Measurements from ENCODE around the gene DNAH12. TPM values are rescaled to one million over a fixed set of nuclear protein-coding genes. Genes with fewer than 3 reads are reported as not detected.
"Not testable (repeated sequence)": the region's sequence is repeated elsewhere in the genome, so short reads cannot be mapped to it uniquely, and the experiment has no call there.

DNAH12 gene
- total and polyA plus RNA-seq, 4 donors = 2.8 to 7.8 (median 6.0) TPM

GRCh38 chr3:57339071-57339642 is 205.0 kb downstream of the DNAH12 start:
- H3K27ac ChIP-seq (ENCODE audit: low read depth, low read length); H3K4me1 ChIP-seq (ENCODE audit: control insufficient read depth, insufficient read depth, low read length); H3K36me3 ChIP-seq (ENCODE audit: control insufficient read depth, insufficient read depth, low read length); DNase-seq (ENCODE audit: low read depth in 4 of 6, low spot score in 6 of 6); H3K4me3 ChIP-seq (ENCODE audit: low read depth, low read length); H3K27me3 ChIP-seq (ENCODE audit: control insufficient read depth, insufficient read depth, low read length); H3K9me3 ChIP-seq (ENCODE audit: control insufficient read depth, insufficient read depth, low read length): not testable (repeated sequence)
- WGBS (ENCODE audit: insufficient coverage) = no CpG with 5 or more reads among the region's 7 CpGs

GRCh38 chr3:57338272-57339070 is 205.7 kb downstream of the DNAH12 start:
- H3K36me3 ChIP-seq (ENCODE audit: control insufficient read depth, insufficient read depth, low read length); DNase-seq (ENCODE audit: low read depth in 4 of 6, low spot score in 6 of 6); H3K27ac ChIP-seq (ENCODE audit: low read depth, low read length); H3K9me3 ChIP-seq (ENCODE audit: control insufficient read depth, insufficient read depth, low read length); H3K4me3 ChIP-seq (ENCODE audit: low read depth, low read length); H3K27me3 ChIP-seq (ENCODE audit: control insufficient read depth, insufficient read depth, low read length); H3K4me1 ChIP-seq (ENCODE audit: control insufficient read depth, insufficient read depth, low read length): not testable (repeated sequence)
- WGBS (ENCODE audit: insufficient coverage) = 99% methylated on average over 36 of the region's 40 CpGs

GRCh38 chr3:57335283-57335938 is 208.7 kb downstream of the DNAH12 start:
- Histone ChIP-seq H3K9me3 (ENCODE audit: control insufficient read depth, insufficient read depth, low read length) (no peaks in the 10 kb centered on the region), H3K4me1 (ENCODE audit: control insufficient read depth, insufficient read depth, low read length) (no peaks in the 10 kb centered on the region), H3K4me3 (ENCODE audit: low read depth, low read length) (no peak overlapping the region), H3K27me3 (ENCODE audit: control insufficient read depth, insufficient read depth, low read length) (no peaks in the 10 kb centered on the region), H3K27ac (ENCODE audit: low read depth, low read length) (no peak overlapping the region), H3K36me3 (ENCODE audit: control insufficient read depth, insufficient read depth, low read length) (no peaks in the 10 kb centered on the region)
- no peak for DNase-seq (ENCODE audit: low read depth in 4 of 6, low spot score in 6 of 6)
- no CpG with 5 or more reads among the region's 5 CpGs for WGBS (ENCODE audit: insufficient coverage)

GRCh38 chr3:57331078-57331610 is 213.0 kb downstream of the DNAH12 start:
- no CpG with 5 or more reads among the region's 3 CpGs for WGBS (ENCODE audit: insufficient coverage)
- no peaks in the 10 kb centered on the region for H3K27me3 ChIP-seq (ENCODE audit: control insufficient read depth, insufficient read depth, low read length)

GRCh38 chr3:57326498-57326897 is 217.6 kb downstream of the DNAH12 start:
- not testable (repeated sequence) for H3K27ac ChIP-seq (ENCODE audit: low read depth, low read length); H3K9me3 ChIP-seq (ENCODE audit: control insufficient read depth, insufficient read depth, low read length); H3K4me3 ChIP-seq (ENCODE audit: low read depth, low read length); H3K27me3 ChIP-seq (ENCODE audit: control insufficient read depth, insufficient read depth, low read length); H3K4me1 ChIP-seq (ENCODE audit: control insufficient read depth, insufficient read depth, low read length); H3K36me3 ChIP-seq (ENCODE audit: control insufficient read depth, insufficient read depth, low read length); DNase-seq (ENCODE audit: low read depth in 4 of 6, low spot score in 6 of 6)
- WGBS (ENCODE audit: insufficient coverage) = no CpG with 5 or more reads among the region's 1 CpG

More at GRCh38 chr3:57331078-57331610, 213.0 kb downstream of the DNAH12 start:
- peak in 1 of 6 donors; percentile 23 for DNase-seq (ENCODE audit: low read depth in 4 of 6, low spot score in 6 of 6)
- H3K9me3 ChIP-seq (ENCODE audit: control insufficient read depth, insufficient read depth, low read length) = no peaks in the 10 kb centered on the region
- no peak overlapping the region for H3K27ac ChIP-seq (ENCODE audit: low read depth, low read length)
- no peak overlapping the region for H3K4me3 ChIP-seq (ENCODE audit: low read depth, low read length)
- H3K36me3 ChIP-seq (ENCODE audit: control insufficient read depth, insufficient read depth, low read length) = no peaks in the 10 kb centered on the region
- H3K4me1 ChIP-seq (ENCODE audit: control insufficient read depth, insufficient read depth, low read length) = no peaks in the 10 kb centered on the region

- no peak overlapping the region for H3K27ac ChIP-seq (ENCODE audit: low read depth, low read length)
- DNase-seq (ENCODE audit: low read depth in 4 of 6, low spot score in 6 of 6) = no peak
- WGBS (ENCODE audit: insufficient coverage) = no CpG with 5 or more reads among the region's 3 CpGs
Measured at GRCh38 chr3:57314204-57314603, 229.9 kb downstream of the DNAH12 start.

GRCh38 chr3:57309769-57310360 is 234.3 kb downstream of the DNAH12 start:
- no peak overlapping the region for H3K4me3 ChIP-seq (ENCODE audit: low read depth, low read length)
- WGBS (ENCODE audit: insufficient coverage) = 100% methylated on average over 1 of the region's 3 CpGs
- no peak for DNase-seq (ENCODE audit: low read depth in 4 of 6, low spot score in 6 of 6)

More at GRCh38 chr3:57314204-57314603, 229.9 kb downstream of the DNAH12 start:
- H3K9me3 ChIP-seq (ENCODE audit: control insufficient read depth, insufficient read depth, low read length) = peaks cover 2% of the 10 kb centered on the region
- H3K4me1 ChIP-seq (ENCODE audit: control insufficient read depth, insufficient read depth, low read length) = no peaks in the 10 kb centered on the region
- H3K27me3 ChIP-seq (ENCODE audit: control insufficient read depth, insufficient read depth, low read length) = no peaks in the 10 kb centered on the region
- H3K4me3 ChIP-seq (ENCODE audit: low read depth, low read length) = no peak overlapping the region
- H3K36me3 ChIP-seq (ENCODE audit: control insufficient read depth, insufficient read depth, low read length) = no peaks in the 10 kb centered on the region

GRCh38 chr3:57303520-57303919 is 240.6 kb downstream of the DNAH12 start:
- not testable (repeated sequence) for H3K9me3 ChIP-seq (ENCODE audit: control insufficient read depth, insufficient read depth, low read length); H3K4me1 ChIP-seq (ENCODE audit: control insufficient read depth, insufficient read depth, low read length); H3K27ac ChIP-seq (ENCODE audit: low read depth, low read length); H3K36me3 ChIP-seq (ENCODE audit: control insufficient read depth, insufficient read depth, low read length); DNase-seq (ENCODE audit: low read depth in 4 of 6, low spot score in 6 of 6); H3K4me3 ChIP-seq (ENCODE audit: low read depth, low read length); H3K27me3 ChIP-seq (ENCODE audit: control insufficient read depth, insufficient read depth, low read length)
- 98% methylated on average over 5 of the region's 7 CpGs for WGBS (ENCODE audit: insufficient coverage)

More at GRCh38 chr3:57309769-57310360, 234.3 kb downstream of the DNAH12 start:
- Histone ChIP-seq H3K27me3 (ENCODE audit: control insufficient read depth, insufficient read depth, low read length) (no peaks in the 10 kb centered on the region), H3K9me3 (ENCODE audit: control insufficient read depth, insufficient read depth, low read length) (no peaks in the 10 kb centered on the region), H3K27ac (ENCODE audit: low read depth, low read length) (no peak overlapping the region), H3K36me3 (ENCODE audit: control insufficient read depth, insufficient read depth, low read length) (no peaks in the 10 kb centered on the region), H3K4me1 (ENCODE audit: control insufficient read depth, insufficient read depth, low read length) (no peaks in the 10 kb centered on the region)

GRCh38 chr3:57298041-57298440 is 246.1 kb downstream of the DNAH12 start:
- no peak for DNase-seq (ENCODE audit: low read depth in 4 of 6, low spot score in 6 of 6)
- 100% methylated on average over 1 of the region's 1 CpG for WGBS (ENCODE audit: insufficient coverage)
- no peaks in the 10 kb centered on the region for H3K27me3 ChIP-seq (ENCODE audit: control insufficient read depth, insufficient read depth, low read length)

More at GRCh38 chr3:57298041-57298440, 246.1 kb downstream of the DNAH12 start:
- Histone ChIP-seq H3K4me1 (ENCODE audit: control insufficient read depth, insufficient read depth, low read length) (no peaks in the 10 kb centered on the region), H3K4me3 (ENCODE audit: low read depth, low read length) (no peak overlapping the region), H3K27ac (ENCODE audit: low read depth, low read length) (no peak overlapping the region), H3K36me3 (ENCODE audit: control insufficient read depth, insufficient read depth, low read length) (no peaks in the 10 kb centered on the region), H3K9me3 (ENCODE audit: control insufficient read depth, insufficient read depth, low read length) (no peaks in the 10 kb centered on the region)
